GM21528 (cell line): ENCODE measurements around the gene MCM3.

Experiments
- ATAC-seq: cut with Tn5 transposase; IDR thresholded peaks from one replicate; pipeline ENCODE4 v1.9.1; 2021; ENCODE audit warnings: mild to moderate bottlenecking, moderate library complexity; ENCODE audit not compliant: unreplicated experiment, low FRiP score

MCM3 gene

GRCh38 chr6:52284460-52285176 is at the start of gene MCM3:
TSS of gene MCM3 (minus strand) at chr6:52284742. CDS start at chr6:52284674, 68 bp downstream.
- peak; percentile 98 for ATAC-seq

- no peak for ATAC-seq
Measured at GRCh38 chr6:52333840-52334200, 49.3 kb upstream of the MCM3 start.

- no peak for ATAC-seq
Measured at GRCh38 chr6:52331793-52332457, 47.4 kb upstream of the MCM3 start.

- ATAC-seq = no peak
Measured at GRCh38 chr6:52330470-52330869, 45.9 kb upstream of the MCM3 start.

- no peak for ATAC-seq
Measured at GRCh38 chr6:52328729-52329128, 44.2 kb upstream of the MCM3 start.

GRCh38 chr6:52328303-52328662 is 43.7 kb upstream of the MCM3 start:
- no peak for ATAC-seq

GRCh38 chr6:52326540-52327364 is 42.2 kb upstream of the MCM3 start:
- no peak for ATAC-seq

- no peak for ATAC-seq
Measured at GRCh38 chr6:52325695-52326471, 41.3 kb upstream of the MCM3 start.

- no peak for ATAC-seq
Measured at GRCh38 chr6:52324189-52324588, 39.6 kb upstream of the MCM3 start.

GRCh38 chr6:52317841-52318581 is 33.5 kb upstream of the MCM3 start:
- peak; percentile 98 for ATAC-seq

- no peak for ATAC-seq
Measured at GRCh38 chr6:52317211-52317610, 32.7 kb upstream of the MCM3 start.

GRCh38 chr6:52314752-52315151 is 30.2 kb upstream of the MCM3 start:
- no peak for ATAC-seq

GRCh38 chr6:52312461-52312860 is 27.9 kb upstream of the MCM3 start:
- no peak for ATAC-seq

GRCh38 chr6:52310932-52311331 is 26.4 kb upstream of the MCM3 start:
- no peak for ATAC-seq

- no peak for ATAC-seq
Measured at GRCh38 chr6:52307900-52308372, 23.4 kb upstream of the MCM3 start.

GRCh38 chr6:52306972-52307870 is 22.7 kb upstream of the MCM3 start:
- ATAC-seq = no peak

GRCh38 chr6:52305948-52306767 is 21.6 kb upstream of the MCM3 start:
- peak; percentile 69 for ATAC-seq

GRCh38 chr6:52305411-52305810 is 20.9 kb upstream of the MCM3 start:
- no peak for ATAC-seq
